ENCODE data around the gene STIM1. TPM values are rescaled to one million over a fixed set of nuclear protein-coding genes. Genes with fewer than 3 reads are reported as not detected.

Gene STIM1
- total and polyA plus RNA-seq, 7 donors = 52.1 to 147 (median 109) TPM

- Histone ChIP-seq H3K9me3 (no peaks in the 10 kb centered on the region), H3K4me1 (peaks cover 74% of the 10 kb centered on the region), H3K27ac (peak overlapping the region; percentile 85), H3K36me3 (ENCODE audit: insufficient read depth in 1 of 2, low read depth in 1 of 2) (no peaks in the 10 kb centered on the region), H3K4me3 (no peak overlapping the region), H3K27me3 (ENCODE audit: insufficient read depth in 3 of 3, low read length in 2 of 3) (no peaks in the 10 kb centered on the region)
- intact Hi-C loops (cut with DNase I) = loop anchor here (5.0 kb wide), 1 partner anchor 49 kb away; the partner anchor contains the start of gene STIM1 (in 2 of the 2)
- TF ChIP-seq CTCF (IDR thresholded peaks at IDR 0.05) = no peak
- DNase-seq (no peak), ATAC-seq (no peak)
- 96 to 100% (median 97%) methylated on average over 2 of the region's 2 CpGs for WGBS, 3 donors
Measured at GRCh38 chr11:3906166-3906565, 50.7 kb downstream of the STIM1 start.

GRCh38 chr11:3907590-3907989, 52.1 kb downstream of the STIM1 start:
- no peak for TF ChIP-seq CTCF (IDR thresholded peaks at IDR 0.05)
- DNase-seq (no peak), ATAC-seq (no peak)
- peak overlapping the region; percentile 85 for H3K27ac ChIP-seq
- intact Hi-C loops (cut with DNase I) = loop anchor here (5.0 kb wide), 1 partner anchor 50 kb away; the partner anchor contains the start of gene STIM1 (in 2 of the 2)
- H3K36me3 ChIP-seq (ENCODE audit: insufficient read depth in 1 of 2, low read depth in 1 of 2) = no peaks in the 10 kb centered on the region
- no peaks in the 10 kb centered on the region for H3K27me3 ChIP-seq (ENCODE audit: insufficient read depth in 3 of 3, low read length in 2 of 3)
- H3K9me3 ChIP-seq = no peaks in the 10 kb centered on the region
- no peak overlapping the region for H3K4me3 ChIP-seq
- WGBS, 3 donors = 65 to 80% (median 69%) methylated on average over 2 of the region's 2 CpGs
- H3K4me1 ChIP-seq = peaks cover 62% of the 10 kb centered on the region

GRCh38 chr11:3909901-3910300, 54.4 kb downstream of the STIM1 start:
- TF ChIP-seq CTCF (IDR thresholded peaks at IDR 0.05) = no peak
- DNase-seq = no peak
- no peaks in the 10 kb centered on the region for H3K9me3 ChIP-seq
- peak overlapping the region; percentile 0 for H3K27ac ChIP-seq
- peaks cover 45% of the 10 kb centered on the region for H3K4me1 ChIP-seq
- H3K36me3 ChIP-seq (ENCODE audit: insufficient read depth in 1 of 2, low read depth in 1 of 2) = no peaks in the 10 kb centered on the region
- no peaks in the 10 kb centered on the region for H3K27me3 ChIP-seq (ENCODE audit: insufficient read depth in 3 of 3, low read length in 2 of 3)
- 36 to 62% (median 40%) methylated on average over 3 of the region's 3 CpGs for WGBS, 3 donors
- intact Hi-C loops (cut with DNase I) = loop anchor here (5.0 kb wide), 1 partner anchor 53 kb away; the partner anchor contains the start of gene STIM1 (in 2 of the 2)
- no peak for ATAC-seq
- no peak overlapping the region for H3K4me3 ChIP-seq

GRCh38 chr11:3911908-3912505, 56.5 kb downstream of the STIM1 start:
- no peaks in the 10 kb centered on the region for H3K27me3 ChIP-seq (ENCODE audit: insufficient read depth in 3 of 3, low read length in 2 of 3)
- peaks cover 30% of the 10 kb centered on the region for H3K4me1 ChIP-seq
- H3K9me3 ChIP-seq = no peaks in the 10 kb centered on the region
- intact Hi-C loops (cut with DNase I) = no loop called here
- no peak overlapping the region for H3K4me3 ChIP-seq
- DNase-seq = no peak
- no peaks in the 10 kb centered on the region for H3K36me3 ChIP-seq (ENCODE audit: insufficient read depth in 1 of 2, low read depth in 1 of 2)
- WGBS, 3 donors = 94 to 97% (median 97%) methylated on average over 3 of the region's 3 CpGs
- H3K27ac ChIP-seq = peak overlapping the region; percentile 43
- ATAC-seq = no peak
- TF ChIP-seq CTCF (IDR thresholded peaks at IDR 0.05) = no peak

GRCh38 chr11:3913921-3914320, 58.5 kb downstream of the STIM1 start:
- Histone ChIP-seq H3K27ac (no peak overlapping the region), H3K27me3 (ENCODE audit: insufficient read depth in 3 of 3, low read length in 2 of 3) (no peaks in the 10 kb centered on the region), H3K4me3 (no peak overlapping the region), H3K4me1 (peaks cover 21% of the 10 kb centered on the region), H3K36me3 (ENCODE audit: insufficient read depth in 1 of 2, low read depth in 1 of 2) (no peaks in the 10 kb centered on the region), H3K9me3 (no peaks in the 10 kb centered on the region)
- TF ChIP-seq CTCF (IDR thresholded peaks at IDR 0.05) = no peak
- WGBS, 3 donors = 86 to 93% (median 92%) methylated on average over 5 of the region's 5 CpGs
- DNase-seq (no peak), ATAC-seq (no peak)
- intact Hi-C loops (cut with DNase I) = no loop called here

Measured in psoas muscle (tissue), 8 donors.